GM19193 (cell line): ENCODE results near the gene RNF5.
A peak's percentile ranks its signal among the peaks of the same experiment; 100 is the strongest.

Experiments
- POLR2A ChIP-seq: IDR thresholded peaks from 4 replicates; pipeline ENCODE4 v1.6.1; 2011; ENCODE audit not compliant: insufficient read depth, insufficient read length; ENCODE audit errors: extremely low read depth

The RNF5 gene

GRCh38 chr6:32166411-32167061 is 11.7 kb upstream of the RNF5 start:
- TF ChIP-seq POLR2A: no peak

DNA sequence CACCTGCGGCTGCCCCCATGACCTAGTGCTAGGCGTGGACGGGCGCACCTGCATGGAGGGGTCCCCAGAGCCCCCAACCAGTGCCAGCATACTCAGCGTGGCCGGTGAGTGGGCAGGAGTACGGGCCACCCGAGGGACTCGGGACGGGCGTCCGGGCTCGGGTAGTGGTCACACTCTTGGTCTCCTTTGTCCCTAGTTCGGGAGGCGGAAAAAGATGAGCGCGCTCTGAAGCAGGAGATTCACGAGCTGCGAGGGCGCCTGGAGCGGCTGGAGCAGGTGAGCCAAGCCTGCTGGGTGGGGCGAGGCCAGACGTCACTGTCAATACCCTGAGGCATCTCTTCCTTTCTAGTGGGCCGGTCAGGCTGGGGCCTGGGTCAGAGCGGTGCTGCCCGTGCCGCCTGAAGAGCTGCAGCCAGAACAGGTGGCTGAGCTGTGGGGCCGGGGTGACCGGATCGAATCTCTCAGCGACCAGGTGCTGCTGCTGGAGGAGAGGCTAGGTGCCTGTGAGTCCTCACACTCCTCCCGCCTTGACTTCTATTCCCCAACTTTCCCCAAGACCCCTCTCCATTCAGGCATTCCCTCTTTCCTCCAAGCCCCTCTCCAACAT is 10.9 kb upstream of the RNF5 start:
- TF ChIP-seq POLR2A: no peak

DNA sequence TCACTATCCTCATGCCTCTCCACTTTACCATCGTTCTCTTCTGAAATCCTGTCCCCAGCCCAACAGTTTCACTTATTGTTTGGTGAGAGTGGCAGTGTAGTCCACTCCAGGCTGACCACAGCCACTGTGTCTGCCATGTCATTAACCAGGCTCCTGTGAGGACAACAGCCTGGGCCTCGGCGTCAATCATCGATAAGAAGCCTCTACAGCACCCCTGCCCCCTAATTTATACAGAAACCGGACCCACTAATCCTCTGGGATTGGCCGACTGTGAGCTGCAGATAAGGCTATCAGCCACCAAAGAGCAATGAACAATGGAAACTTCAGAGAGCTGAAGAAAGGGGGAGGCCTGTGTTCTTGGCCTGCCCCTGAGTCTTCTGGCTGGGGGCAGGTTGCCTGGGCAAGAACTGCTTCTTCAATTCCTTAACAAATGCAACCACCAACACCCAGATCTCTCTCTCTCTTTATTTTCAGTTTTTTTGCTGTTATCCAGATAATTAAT is 10.4 kb upstream of the RNF5 start:
- no peak for TF ChIP-seq POLR2A

DNA sequence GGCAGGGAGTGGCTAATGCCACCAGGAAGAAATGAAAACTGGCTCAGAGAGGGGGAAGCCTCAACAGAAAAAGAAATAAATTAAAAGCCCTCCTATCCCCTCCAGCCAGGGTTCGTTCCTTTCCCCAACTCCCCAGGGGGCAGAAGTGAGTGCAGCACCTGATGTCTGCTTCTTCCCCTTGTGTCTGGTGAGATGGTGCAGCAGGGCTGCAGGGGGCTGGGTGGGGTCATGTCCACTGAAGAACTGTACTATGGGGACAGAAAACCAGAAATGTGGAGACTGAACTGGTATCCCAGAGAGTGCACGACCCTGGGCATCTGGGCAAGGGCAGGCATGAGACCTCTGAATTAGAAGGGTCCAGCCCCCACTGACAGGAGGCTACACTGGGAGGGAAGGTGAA is 9.9 kb upstream of the RNF5 start:
- no peak for TF ChIP-seq POLR2A

DNA sequence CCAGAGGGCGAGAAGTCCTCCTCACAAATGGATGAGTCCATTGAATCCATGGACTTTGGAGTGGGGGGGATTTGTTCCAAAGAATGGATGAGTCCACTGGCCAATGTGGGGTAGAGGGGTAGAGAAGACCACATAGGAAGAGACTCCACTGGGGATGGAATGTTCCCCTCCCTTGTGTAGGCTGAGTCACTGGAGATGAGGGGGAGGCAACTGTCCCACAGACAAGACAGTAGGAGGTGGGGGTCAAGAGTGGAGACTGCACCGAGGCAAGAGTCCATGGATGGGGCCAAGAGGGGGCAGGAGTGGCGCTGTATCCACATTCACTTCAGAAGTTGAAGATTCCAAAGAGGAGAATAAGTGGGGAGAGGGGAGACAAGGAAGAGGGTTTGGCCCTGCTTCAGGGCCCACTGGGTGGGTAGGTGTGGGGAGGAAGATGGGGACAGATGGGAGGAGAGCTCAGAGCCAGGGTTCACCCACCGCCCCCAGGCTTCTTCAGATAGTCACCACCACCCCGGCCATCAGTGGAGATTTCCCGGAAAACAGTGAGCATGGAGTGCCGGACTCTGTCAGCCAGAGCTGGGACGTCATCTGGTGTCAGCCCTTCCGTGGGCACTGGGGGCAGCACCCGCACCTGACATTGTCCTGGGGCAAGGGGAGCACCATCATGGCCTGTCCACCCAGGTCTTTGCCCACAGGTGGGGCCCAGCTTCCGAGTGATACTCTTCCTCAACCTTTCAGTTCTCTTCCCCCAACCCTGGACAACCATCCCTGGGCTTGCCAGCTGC is 9.2 kb upstream of the RNF5 start:
- no peak for TF ChIP-seq POLR2A

- no peak for TF ChIP-seq POLR2A
Measured at GRCh38 chr6:32170294-32170693, 7.9 kb upstream of the RNF5 start.

DNA sequence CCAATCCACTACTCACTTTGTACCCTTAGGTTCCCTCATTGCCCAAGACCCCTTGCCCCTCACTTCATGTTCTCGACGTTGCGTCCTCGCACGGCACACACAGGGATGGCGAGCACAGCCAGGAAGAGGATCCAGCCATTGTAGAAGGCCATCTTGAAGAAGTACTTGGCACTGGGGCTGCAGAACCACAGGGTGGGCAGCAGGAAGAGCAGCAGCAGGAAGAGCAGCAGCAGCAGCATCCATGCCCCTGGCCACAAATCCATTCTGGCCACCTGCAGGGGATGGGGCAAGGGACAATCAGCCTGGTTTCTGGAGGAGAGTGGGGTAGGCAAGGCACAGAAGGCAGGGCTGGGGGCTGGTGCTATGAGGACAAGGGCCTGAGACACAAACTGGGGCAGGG is 7.0 kb upstream of the RNF5 start:
- no peak for TF ChIP-seq POLR2A

GRCh38 chr6:32173051-32173727 is 5.0 kb upstream of the RNF5 start:
- TF ChIP-seq POLR2A: no peak

DNA sequence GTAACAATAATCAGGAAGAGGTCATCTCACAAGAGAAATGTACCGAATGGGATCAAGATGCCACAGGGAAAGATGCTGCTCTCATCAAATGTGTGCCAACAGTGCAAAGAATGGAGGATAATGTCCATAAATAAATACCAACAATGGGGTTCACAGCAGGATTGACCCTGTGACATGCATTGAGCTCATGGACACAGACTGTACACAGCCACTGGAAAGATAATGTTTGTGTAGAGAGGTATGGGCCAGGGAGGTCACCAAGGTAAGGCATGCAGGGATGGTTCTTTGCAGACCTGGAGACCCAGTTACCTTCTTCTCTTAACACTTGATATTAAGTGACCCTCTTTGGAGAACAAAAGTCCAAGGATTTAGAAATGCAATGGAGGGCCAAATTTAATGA is 3.8 kb upstream of the RNF5 start:
- no peak for TF ChIP-seq POLR2A

DNA sequence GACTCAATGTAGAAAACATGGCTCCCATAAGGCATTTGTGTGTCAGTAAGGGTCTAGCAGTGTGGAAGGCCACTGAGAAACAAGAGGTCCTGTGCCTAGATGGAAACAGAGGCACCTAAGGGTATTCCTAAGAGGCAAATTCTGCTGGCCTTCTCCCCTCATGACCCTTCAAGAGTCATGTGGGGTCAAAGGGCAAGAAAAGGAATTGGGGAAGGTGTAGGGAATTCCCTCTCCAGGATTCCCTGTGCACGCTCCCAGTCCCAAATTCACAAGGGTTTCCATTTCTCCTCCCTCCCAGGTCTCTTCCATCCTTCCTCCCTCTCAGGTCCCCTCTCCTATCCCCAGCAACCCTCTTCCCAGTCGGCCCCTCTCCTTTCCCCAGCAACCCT is 2.9 kb upstream of the RNF5 start:
- no peak for TF ChIP-seq POLR2A

- TF ChIP-seq POLR2A: peak; percentile 71
Measured at GRCh38 chr6:32175711-32176475, 2.3 kb upstream of the RNF5 start, which contains the start of gene AGPAT1. Gene AGPAT1, minus strand, starts transcription at chr6:32176084. Its CDS starts 4,588 bp downstream, at chr6:32171496.

GRCh38 chr6:32176476-32177182 is 1.6 kb upstream of the RNF5 start:
- no peak for TF ChIP-seq POLR2A

DNA sequence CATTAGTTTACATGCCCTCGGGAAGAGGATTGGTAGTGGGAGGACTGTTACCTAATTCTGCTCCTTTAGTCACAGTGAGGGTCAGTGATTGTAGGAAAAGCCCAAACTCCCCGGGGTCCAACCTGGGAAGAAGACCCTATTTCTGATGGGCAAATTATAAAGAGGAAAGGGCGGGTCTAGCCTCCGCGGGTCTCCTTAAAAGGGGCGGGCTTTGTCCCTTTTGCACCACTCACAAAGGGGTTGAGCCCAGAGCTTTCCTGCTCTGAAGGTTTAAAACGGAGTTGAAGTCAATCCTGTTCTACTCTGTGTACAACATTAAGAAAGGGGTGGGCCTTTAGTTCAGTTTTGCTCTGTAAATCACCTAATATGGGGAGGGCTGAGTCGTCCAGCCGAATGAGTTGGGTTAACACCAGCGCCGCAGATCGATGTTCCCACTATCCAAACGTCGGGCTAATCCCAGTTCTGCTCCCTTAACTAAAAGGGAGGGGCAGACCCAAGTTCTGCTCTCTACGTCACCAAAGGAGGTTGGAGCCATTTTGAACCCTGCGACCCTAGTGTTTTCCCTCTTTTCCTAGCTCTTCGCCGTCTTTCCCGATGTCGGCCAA is 920 bp upstream of the RNF5 start:
- TF ChIP-seq POLR2A: peak; percentile 47
